Fibroblast of lung (primary cell): Measurements from ENCODE around the gene ASCC3. TPM values are rescaled to one million over a fixed set of nuclear protein-coding genes. Genes with fewer than 3 reads are reported as not detected.
A peak's percentile ranks its signal among the peaks of the same experiment; 100 is the strongest.
"Not testable (repeated sequence)": the region's sequence is repeated elsewhere in the genome, so short reads cannot be mapped to it uniquely, and the experiment has no call there.

ENCODE experiments used
- DNase-seq, 2 donors: peaks; one replicate each; pipeline versions ENCODE4 v3.0.0 to v3.0.0-alpha.2; 2010; ENCODE audit warnings: low read depth in 2 of 2
- H2AFZ ChIP-seq: 2 replicates; pipeline ENCODE4 v1.5.1; 2012; ENCODE audit warnings: low read length, control low read depth, inconsistent platforms
- H3K27ac ChIP-seq: 2 replicates; pipeline ENCODE4 v1.5.1; 2011; ENCODE audit warnings: low read length, control low read depth; ENCODE audit not compliant: insufficient read depth
- H3K27me3 ChIP-seq: 2 replicates; pipeline ENCODE4 v1.5.1; 2011; ENCODE audit warnings: mild to moderate bottlenecking, low read length; ENCODE audit not compliant: control insufficient read depth, insufficient read depth
- H3K36me3 ChIP-seq: 2 replicates; pipeline ENCODE4 v1.5.1; 2011; ENCODE audit warnings: low read length; ENCODE audit not compliant: control insufficient read depth, insufficient read depth
- H3K4me1 ChIP-seq: 2 replicates; pipeline ENCODE4 v1.5.1; 2011; ENCODE audit warnings: low read length; ENCODE audit not compliant: control insufficient read depth, insufficient read depth; ENCODE audit errors: extremely low read depth
- H3K4me2 ChIP-seq: 2 replicates; pipeline ENCODE4 v1.5.1; 2011; ENCODE audit warnings: low read length, control low read depth; ENCODE audit not compliant: insufficient read depth; ENCODE audit errors: extremely low read depth
- H3K4me3 ChIP-seq, 4 experiments: fragments of 200-600 bp in 1 of 4; sonication (generic) in 1 of 4; replicated peaks in 1 of 4; 2 replicates each; pipeline ENCODE4 v1.5.1; 2011 to 2016; ENCODE audit warnings: low read length in 4 of 4, low read depth in 3 of 4, mild to moderate bottlenecking in 3 of 4, control low read depth in 2 of 4, inconsistent platforms in 1 of 4, mixed read lengths in 1 of 4; ENCODE audit not compliant: insufficient read depth in 1 of 4; ENCODE audit errors: control extremely low read depth in 1 of 4
- H3K79me2 ChIP-seq: 2 replicates; pipeline ENCODE4 v1.5.1; 2012; ENCODE audit warnings: mild to moderate bottlenecking, low read length, inconsistent platforms; ENCODE audit not compliant: control insufficient read depth, insufficient read depth
- H3K9ac ChIP-seq: 2 replicates; pipeline ENCODE4 v1.5.1; 2011; ENCODE audit warnings: mild to moderate bottlenecking, low read length, control low read depth; ENCODE audit not compliant: insufficient read depth
- H3K9me3 ChIP-seq: 2 replicates; pipeline ENCODE4 v1.5.1; 2012; ENCODE audit warnings: low read depth, low read length; ENCODE audit not compliant: control insufficient read depth, insufficient read depth
- H4K20me1 ChIP-seq: 2 replicates; pipeline ENCODE4 v1.5.1; 2011; ENCODE audit warnings: low read length; ENCODE audit not compliant: control insufficient read depth, insufficient read depth; ENCODE audit errors: extremely low read depth
- EZH2 ChIP-seq: IDR thresholded peaks from 2 replicates; pipeline ENCODE4 v1.5.1; 2012; ENCODE audit warnings: low read length, control low read depth, mild to moderate bottlenecking; ENCODE audit errors: missing control alignments
- polyA plus RNA-seq, 2 donors: library from polyadenylated mRNA; depleted of rRNA in 1 of 2; stranded (reverse) in 1 of 2; unstranded in 1 of 2; fragments of >200 nt; gene quantifications; 2 replicates each; pipeline ENCODE4 v1.2.1, GENCODE V29; 2011 to 2012; ENCODE audit warnings: missing spikeins in 1 of 2
- total RNA-seq: library from RNA; depleted of rRNA; stranded (reverse); fragments of >200 nt; gene quantifications from 2 replicates; pipeline ENCODE4 v1.2.1, GENCODE V29; 2014
- TF ChIP-seq, protein P1 (sequence below), 2 donors: IDR thresholded peaks in 1 of 2; conservative IDR thresholded peaks in 1 of 2; 1 replicate in 1 of 2; 2 replicates in 1 of 2; pipeline ENCODE4 v1.5.1; 2011 to 2012; ENCODE audit warnings: low read length in 2 of 2, control low read depth in 1 of 2, inconsistent platforms in 1 of 2, low read depth in 1 of 2, mild to moderate bottlenecking in 1 of 2

The ASCC3 gene
- total and polyA plus RNA-seq, 2 donors (not counting 1 experiment from before 2014, with no cell fraction given), result 36.2 to 75.3 TPM

DNA sequence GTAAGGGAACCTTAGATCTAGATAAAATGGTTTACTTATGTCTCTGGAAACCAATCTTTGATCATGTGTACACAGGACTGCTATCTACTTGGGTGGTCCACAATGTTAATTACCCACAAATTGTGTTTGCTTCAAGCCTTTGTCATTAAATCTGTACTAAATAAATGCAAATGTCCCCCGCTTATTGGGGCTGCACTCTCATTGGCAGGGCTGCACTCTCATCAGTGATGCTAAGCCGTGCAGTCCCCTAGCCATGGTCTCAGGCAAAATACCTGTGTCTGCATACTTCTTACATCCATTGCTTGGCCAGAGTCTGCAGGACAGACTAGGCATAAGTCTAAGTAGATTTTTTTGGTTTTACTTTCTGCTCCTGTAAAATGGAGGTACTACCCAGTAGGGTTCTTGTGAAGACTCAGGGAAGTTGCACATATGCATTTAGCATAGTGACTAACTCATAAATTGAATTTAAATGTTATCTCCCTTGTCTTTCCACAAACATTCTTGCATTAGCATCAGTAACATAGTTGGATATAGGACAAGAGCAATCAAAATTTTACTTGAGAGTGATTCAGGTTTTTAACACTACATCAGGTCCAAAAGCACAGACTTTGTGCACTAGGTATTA is 117.4 kb downstream of the ASCC3 start:
- Histone ChIP-seq H3K9ac (no peak overlapping the region), H3K36me3 (no peaks in the 10 kb centered on the region), H3K4me2 (no peak overlapping the region), H3K27me3 (no peaks in the 10 kb centered on the region), H3K27ac (no peak overlapping the region), H3K9me3 (no peaks in the 10 kb centered on the region), H4K20me1 (no peaks in the 10 kb centered on the region), H3K4me3 (no peak overlapping the region), H2AFZ (no peak overlapping the region), H3K4me1 (no peaks in the 10 kb centered on the region), H3K79me2 (no peaks in the 10 kb centered on the region)
- TF ChIP-seq, protein P1, sequence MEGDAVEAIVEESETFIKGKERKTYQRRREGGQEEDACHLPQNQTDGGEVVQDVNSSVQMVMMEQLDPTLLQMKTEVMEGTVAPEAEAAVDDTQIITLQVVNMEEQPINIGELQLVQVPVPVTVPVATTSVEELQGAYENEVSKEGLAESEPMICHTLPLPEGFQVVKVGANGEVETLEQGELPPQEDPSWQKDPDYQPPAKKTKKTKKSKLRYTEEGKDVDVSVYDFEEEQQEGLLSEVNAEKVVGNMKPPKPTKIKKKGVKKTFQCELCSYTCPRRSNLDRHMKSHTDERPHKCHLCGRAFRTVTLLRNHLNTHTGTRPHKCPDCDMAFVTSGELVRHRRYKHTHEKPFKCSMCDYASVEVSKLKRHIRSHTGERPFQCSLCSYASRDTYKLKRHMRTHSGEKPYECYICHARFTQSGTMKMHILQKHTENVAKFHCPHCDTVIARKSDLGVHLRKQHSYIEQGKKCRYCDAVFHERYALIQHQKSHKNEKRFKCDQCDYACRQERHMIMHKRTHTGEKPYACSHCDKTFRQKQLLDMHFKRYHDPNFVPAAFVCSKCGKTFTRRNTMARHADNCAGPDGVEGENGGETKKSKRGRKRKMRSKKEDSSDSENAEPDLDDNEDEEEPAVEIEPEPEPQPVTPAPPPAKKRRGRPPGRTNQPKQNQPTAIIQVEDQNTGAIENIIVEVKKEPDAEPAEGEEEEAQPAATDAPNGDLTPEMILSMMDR (conservative IDR thresholded peaks at IDR 0.05 in 1 of 2, IDR thresholded peaks at IDR 0.05 in 1 of 2; ENCODE audit: low read depth in 1 of 2, low read length in 2 of 2), result no peak
- TF ChIP-seq EZH2, result no peak
- no peak for DNase-seq

DNA sequence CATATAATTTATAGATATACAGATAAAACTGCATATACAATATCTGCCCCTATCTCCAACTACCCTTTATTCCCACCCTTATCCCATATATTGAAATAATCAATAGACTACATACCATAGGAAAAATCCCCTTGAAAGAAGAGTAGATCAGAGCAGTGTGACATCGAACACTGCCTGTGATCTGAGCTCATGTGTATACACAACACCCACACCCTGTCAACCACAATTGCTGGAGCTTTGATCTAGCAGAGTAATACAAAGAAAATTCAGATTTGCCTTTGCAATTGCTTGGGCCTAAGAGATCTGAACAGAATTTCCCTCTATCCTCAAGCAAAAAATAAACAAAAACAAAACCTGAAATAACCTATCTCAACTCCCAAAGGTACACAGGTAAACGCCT is 119.3 kb downstream of the ASCC3 start:
- no peak overlapping the region for H3K4me3 ChIP-seq
- H3K27ac ChIP-seq, result no peak overlapping the region
- no peaks in the 10 kb centered on the region for H3K27me3 ChIP-seq
- H3K9me3 ChIP-seq, result no peaks in the 10 kb centered on the region
- no peaks in the 10 kb centered on the region for H4K20me1 ChIP-seq
- H3K4me2 ChIP-seq, result no peak overlapping the region
- H3K36me3 ChIP-seq, result no peaks in the 10 kb centered on the region
- no peak for TF ChIP-seq EZH2
- TF ChIP-seq, protein P1 (conservative IDR thresholded peaks at IDR 0.05 in 1 of 2, IDR thresholded peaks at IDR 0.05 in 1 of 2; ENCODE audit: low read depth in 1 of 2, low read length in 2 of 2), result no peak
- H3K4me1 ChIP-seq, result no peaks in the 10 kb centered on the region
- H3K9ac ChIP-seq, result no peak overlapping the region
- H2AFZ ChIP-seq, result no peak overlapping the region
- H3K79me2 ChIP-seq, result no peaks in the 10 kb centered on the region
- peak in 1 of 2 donors; percentile 35 for DNase-seq

DNA sequence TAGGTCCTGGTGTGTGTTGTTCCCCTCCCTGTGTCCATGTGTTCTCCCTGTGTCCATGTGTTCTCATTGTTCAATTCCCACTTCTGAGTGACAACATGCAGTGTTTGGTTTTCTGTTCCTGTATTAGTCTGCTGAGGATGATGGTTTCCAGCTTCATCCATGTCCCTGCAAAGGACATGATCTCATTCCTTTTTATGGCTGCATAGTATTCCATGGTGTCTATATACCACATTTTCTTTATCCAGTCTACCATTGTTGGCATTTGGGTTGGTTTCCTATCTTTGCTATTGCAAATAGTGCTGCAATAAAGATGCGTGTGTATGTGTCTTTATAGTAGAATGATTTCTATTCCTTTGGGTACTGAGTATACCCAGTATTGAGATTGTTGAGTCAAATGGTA is 122.7 kb downstream of the ASCC3 start:
- H3K4me2 ChIP-seq, H3K27ac ChIP-seq, H2AFZ ChIP-seq, H3K79me2 ChIP-seq, H3K9ac ChIP-seq, H3K27me3 ChIP-seq, H3K4me3 ChIP-seq, H3K36me3 ChIP-seq, DNase-seq, H3K9me3 ChIP-seq, H4K20me1 ChIP-seq, H3K4me1 ChIP-seq: not testable (repeated sequence)
